Neuronal stem cell (in vitro differentiated cells): ENCODE measurements around the gene CD300C.

Experiments
- DNase-seq: peaks from one replicate; pipeline ENCODE4 v3.0.0-alpha.2; 2013; ENCODE audit warnings: low spot score
- H2AFZ ChIP-seq: one replicate; pipeline ENCODE4 v1.6.1; 2013; ENCODE audit warnings: mild to moderate bottlenecking, low read length, inconsistent platforms
- H2AK5ac ChIP-seq: 2 replicates; pipeline ENCODE4 v1.6.1; 2013; ENCODE audit warnings: low read depth, mild to moderate bottlenecking, inconsistent platforms, low read length, moderate library complexity, mixed read lengths
- H2BK120ac ChIP-seq: 2 replicates; pipeline ENCODE4 v1.6.1; 2013; ENCODE audit warnings: low read depth, mild to moderate bottlenecking, inconsistent platforms, low read length, moderate library complexity, mixed read lengths
- H2BK12ac ChIP-seq: one replicate; pipeline ENCODE4 v1.6.1; 2013; ENCODE audit warnings: low read length, inconsistent platforms
- H2BK15ac ChIP-seq: 2 replicates; pipeline ENCODE4 v1.6.1; 2013; ENCODE audit warnings: mild to moderate bottlenecking, low read length, inconsistent platforms, mixed read lengths
- H2BK5ac ChIP-seq: one replicate; pipeline ENCODE4 v1.6.1; 2013; ENCODE audit warnings: inconsistent platforms, mild to moderate bottlenecking, low read length, moderate library complexity
- H3K14ac ChIP-seq: one replicate; pipeline ENCODE4 v1.6.1; 2013; ENCODE audit warnings: low read length, inconsistent platforms
- H3K18ac ChIP-seq: 2 replicates; pipeline ENCODE4 v1.6.1; 2013; ENCODE audit warnings: low read length, inconsistent platforms
- H3K23ac ChIP-seq: 2 replicates; pipeline ENCODE4 v1.6.1; 2013; ENCODE audit warnings: low read depth, mild to moderate bottlenecking, mixed read lengths, low read length, inconsistent platforms; ENCODE audit not compliant: poor library complexity
- H3K27ac ChIP-seq: replicated peaks from 3 replicates; pipeline ENCODE4 v1.5.1; 2013; ENCODE audit warnings: low read length, inconsistent platforms
- H3K27me3 ChIP-seq, 3 experiments: 2 replicates each; pipeline ENCODE4 v1.6.1; 2013; ENCODE audit warnings: low read length in 3 of 3, mild to moderate bottlenecking in 2 of 3, inconsistent platforms in 1 of 3, low read depth in 1 of 3, mixed read lengths in 1 of 3, moderate library complexity in 1 of 3; ENCODE audit not compliant: control insufficient read depth in 3 of 3, insufficient read depth in 3 of 3
- H3K36me3 ChIP-seq, 2 donors: replicated peaks in 1 of 2; 2 replicates each; pipeline ENCODE4 v1.6.1; 2013; ENCODE audit warnings: low read length in 2 of 2; ENCODE audit not compliant: control insufficient read depth in 2 of 2, insufficient read depth in 2 of 2
- H3K4ac ChIP-seq: 2 replicates; pipeline ENCODE4 v1.6.1; 2013; ENCODE audit warnings: inconsistent platforms, mild to moderate bottlenecking, low read length, moderate library complexity
- H3K4me1 ChIP-seq, 2 donors: 1 replicate in 1 of 2; 2 replicates in 1 of 2; pipeline ENCODE4 v1.6.1; 2013; ENCODE audit warnings: low read length in 2 of 2, low read depth in 1 of 2; ENCODE audit not compliant: control insufficient read depth in 2 of 2, insufficient read depth in 1 of 2
- H3K4me2 ChIP-seq: one replicate; pipeline ENCODE4 v1.6.1; 2013; ENCODE audit warnings: mild to moderate bottlenecking, low read length, inconsistent platforms; ENCODE audit not compliant: insufficient read depth, poor library complexity, severe bottlenecking
- H3K4me3 ChIP-seq, 2 donors: 2 replicates each; pipeline ENCODE4 v1.5.1; 2013; ENCODE audit warnings: low read length in 2 of 2, mild to moderate bottlenecking in 2 of 2, inconsistent platforms in 1 of 2, moderate library complexity in 1 of 2
- H3K79me1 ChIP-seq: one replicate; pipeline ENCODE4 v1.6.1; 2013; ENCODE audit warnings: low read depth, mild to moderate bottlenecking, inconsistent platforms, low read length, moderate library complexity
- H3K9ac ChIP-seq: one replicate; pipeline ENCODE4 v1.6.1; 2013; ENCODE audit warnings: mild to moderate bottlenecking, low read depth, low read length, inconsistent platforms; ENCODE audit not compliant: poor library complexity
- H3K9me3 ChIP-seq, 2 donors: replicated peaks in 1 of 2; 2 replicates each; pipeline versions ENCODE3 to v1.6.1; 2013; ENCODE audit warnings: low read length in 2 of 2, mild to moderate bottlenecking in 2 of 2, inconsistent platforms in 1 of 2, low read depth in 1 of 2, mixed read lengths in 1 of 2, moderate library complexity in 1 of 2; ENCODE audit not compliant: control insufficient read depth in 2 of 2, insufficient read depth in 1 of 2
- H4K8ac ChIP-seq: one replicate; pipeline ENCODE4 v1.6.1; 2013; ENCODE audit warnings: low read depth, mild to moderate bottlenecking, inconsistent platforms, low read length, moderate library complexity
- H4K91ac ChIP-seq: one replicate; pipeline ENCODE4 v1.6.1; 2013; ENCODE audit warnings: low read length, low read depth, mild to moderate bottlenecking, inconsistent platforms; ENCODE audit not compliant: poor library complexity
- WGBS, 2 donors: extraction: QIAGEN DNeasy Blood & Tissue Kit; methylation state at CpG; one replicate each; pipeline ENCODE4 v1.1.7; 2013; ENCODE audit warnings: missing lambda C conversion rate in 2 of 2, mixed read lengths in 1 of 2; ENCODE audit not compliant: insufficient read length in 2 of 2, insufficient replicate concordance in 1 of 2; ENCODE audit errors: extremely low coverage in 2 of 2; 5-methylcytosine and 5-hydroxymethylcytosine counted together

The CD300C gene

GRCh38 chr17:74491626-74492025, 54.3 kb downstream of the CD300C start:
- WGBS, 2 donors, result no CpG with 5 or more reads among the region's 7 CpGs
- no peaks in the 10 kb centered on the region for H3K4me1 ChIP-seq
- no peaks in the 10 kb centered on the region for H3K9me3 ChIP-seq
- no peak overlapping the region for H2BK12ac ChIP-seq
- H3K4me3 ChIP-seq, result no peak overlapping the region
- no peak overlapping the region for H3K4me2 ChIP-seq
- no peak overlapping the region for H3K4ac ChIP-seq
- H3K23ac ChIP-seq, result no peak overlapping the region
- H3K79me1 ChIP-seq, result no peaks in the 10 kb centered on the region
- no peaks in the 10 kb centered on the region for H3K36me3 ChIP-seq
- H2BK120ac ChIP-seq, result no peak overlapping the region
- H3K27ac ChIP-seq, result no peak overlapping the region
- no peak overlapping the region for H4K91ac ChIP-seq
- no peak overlapping the region for H2BK15ac ChIP-seq
- H2AFZ ChIP-seq, result no peak overlapping the region
- H4K8ac ChIP-seq, result no peak overlapping the region
- no peak overlapping the region for H3K9ac ChIP-seq
- no peak overlapping the region for H2AK5ac ChIP-seq
- no peaks in the 10 kb centered on the region for H3K27me3 ChIP-seq
- H3K18ac ChIP-seq, result no peak overlapping the region
- DNase-seq, result no peak
- no peak overlapping the region for H2BK5ac ChIP-seq
- no peak overlapping the region for H3K14ac ChIP-seq
